DOHH2 (cell line): ENCODE measurements around the gene PLBD1.

ENCODE experiments used
- EZH2phosphoT487 ChIP-seq: fragments of 200-600 bp; sonication (generic); IDR thresholded peaks from 2 replicates; pipeline ENCODE4 v1.6.1; 2017; ENCODE audit warnings: borderline replicate concordance, mild to moderate bottlenecking, antibody characterized with exemption, low read length, moderate library complexity, mixed read lengths
- TF ChIP-seq, protein P1 (sequence below): fragments of 200-600 bp; sonication (generic); IDR thresholded peaks from one replicate; pipeline ENCODE4 v1.5.1; 2014; ENCODE audit warnings: antibody characterized with exemption, mild to moderate bottlenecking, low read depth, low read length; ENCODE audit not compliant: poor library complexity, severe bottlenecking

DNA sequence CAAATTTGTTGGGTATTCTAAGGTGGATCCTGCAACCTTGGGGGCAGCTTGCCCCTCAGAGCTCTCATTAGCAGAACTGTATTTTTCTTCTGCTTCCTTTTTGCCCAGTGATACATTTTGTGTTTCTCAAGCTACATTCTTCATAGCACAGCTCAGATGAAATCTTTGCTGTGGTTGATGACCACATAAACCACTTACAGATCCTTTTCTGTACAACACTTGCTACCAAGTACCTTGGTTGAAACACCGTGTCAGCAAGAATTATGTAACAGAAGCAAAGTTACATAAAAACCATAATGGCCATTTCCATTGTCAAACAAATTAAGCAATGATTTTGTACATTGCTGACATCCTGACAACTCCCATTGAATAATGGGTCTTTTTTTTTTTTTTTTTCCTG, 9.7 kb upstream of the PLBD1 start:
- TF ChIP-seq, protein P1, sequence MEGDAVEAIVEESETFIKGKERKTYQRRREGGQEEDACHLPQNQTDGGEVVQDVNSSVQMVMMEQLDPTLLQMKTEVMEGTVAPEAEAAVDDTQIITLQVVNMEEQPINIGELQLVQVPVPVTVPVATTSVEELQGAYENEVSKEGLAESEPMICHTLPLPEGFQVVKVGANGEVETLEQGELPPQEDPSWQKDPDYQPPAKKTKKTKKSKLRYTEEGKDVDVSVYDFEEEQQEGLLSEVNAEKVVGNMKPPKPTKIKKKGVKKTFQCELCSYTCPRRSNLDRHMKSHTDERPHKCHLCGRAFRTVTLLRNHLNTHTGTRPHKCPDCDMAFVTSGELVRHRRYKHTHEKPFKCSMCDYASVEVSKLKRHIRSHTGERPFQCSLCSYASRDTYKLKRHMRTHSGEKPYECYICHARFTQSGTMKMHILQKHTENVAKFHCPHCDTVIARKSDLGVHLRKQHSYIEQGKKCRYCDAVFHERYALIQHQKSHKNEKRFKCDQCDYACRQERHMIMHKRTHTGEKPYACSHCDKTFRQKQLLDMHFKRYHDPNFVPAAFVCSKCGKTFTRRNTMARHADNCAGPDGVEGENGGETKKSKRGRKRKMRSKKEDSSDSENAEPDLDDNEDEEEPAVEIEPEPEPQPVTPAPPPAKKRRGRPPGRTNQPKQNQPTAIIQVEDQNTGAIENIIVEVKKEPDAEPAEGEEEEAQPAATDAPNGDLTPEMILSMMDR: no peak
- TF ChIP-seq EZH2phosphoT487: no peak
